Measurements from ENCODE around the gene MAGIX. TPM values are rescaled to one million over a fixed set of nuclear protein-coding genes. Genes with fewer than 3 reads are reported as not detected.

The MAGIX gene
- total and polyA plus RNA-seq, 2 of the 4 experiments (the other 2 are of a cell fraction): 0.72 to 1.1 TPM

DNA sequence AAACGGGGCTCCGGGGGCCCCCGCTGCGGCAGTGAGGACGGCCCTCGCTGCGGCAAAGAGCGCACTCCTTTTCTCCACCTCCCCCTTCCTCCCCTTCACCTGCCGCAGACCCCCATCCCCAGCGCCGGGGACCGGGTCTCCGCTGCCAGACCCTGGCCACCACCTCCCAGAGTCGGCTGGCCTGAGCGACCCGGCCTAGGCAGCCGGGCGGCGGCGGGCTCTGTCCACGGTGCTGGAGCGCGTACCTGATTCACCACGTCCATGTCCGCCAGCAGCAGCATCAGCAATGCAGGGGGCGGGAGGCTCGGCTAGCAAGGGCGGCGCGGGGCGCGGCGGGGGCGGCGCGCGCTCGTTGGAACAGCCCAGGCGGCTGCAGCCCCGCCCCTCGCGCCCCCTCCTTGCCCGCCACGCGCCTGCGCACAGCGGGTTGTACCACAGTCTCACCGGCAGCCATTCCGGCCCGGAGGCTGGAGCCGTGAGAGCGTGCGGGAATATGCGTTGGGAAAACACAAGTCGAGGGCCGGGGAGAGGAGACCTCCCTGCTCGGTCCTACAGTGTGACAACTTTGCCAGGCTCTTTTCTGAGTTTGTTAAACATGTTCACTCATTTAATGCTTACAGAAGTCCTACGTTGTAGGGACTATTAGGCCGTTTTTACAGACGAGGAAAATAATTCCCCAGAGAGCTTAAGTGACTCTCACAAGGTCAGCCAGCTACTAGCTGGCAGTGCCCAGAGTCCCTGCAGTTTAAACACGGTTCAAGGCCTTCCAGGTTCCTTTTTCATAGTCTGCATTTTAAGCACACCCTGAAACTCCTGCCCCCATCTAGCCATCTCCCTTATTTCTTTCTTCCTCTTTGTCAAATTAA, 37.6 kb downstream of the MAGIX start, which contains the start of gene SYP:
SYP (minus strand) TSS at position 288 of the 866 bp plus-strand sequence; CDS start at position 281, 7 bp downstream.
- H3K9ac ChIP-seq (ENCODE audit: low read depth, low read length): peak within 1 kb of the TSS; percentile 80
- dilution Hi-C loops (cut with HindIII; ENCODE audit: low sequenced_read_pairs, unreplicated experiment): no loop called here
- CTCF ChIA-PET: no interaction called here

More for the DNA sequence above, 37.6 kb downstream of the MAGIX start, which contains the start of gene SYP:
- 22% methylated on average over 44 of the region's 61 CpGs; no CpG with 5 or more reads in 1 of the 2 experiments for WGBS, 2 experiments (ENCODE audit: extremely low coverage in 2 of 2, insufficient read length in 1 of 2)
- Histone ChIP-seq H2BK5ac (ENCODE audit: low read depth, low read length, poor library complexity, severe bottlenecking) (peak within 1 kb of the TSS; percentile 42), H3K9me3 (ENCODE audit: control insufficient read depth, insufficient read depth, low read length) (no peaks in the 10 kb centered on the region), H3K4ac (ENCODE audit: low read depth, low read length) (peak within 1 kb of the TSS; percentile 77), H3K36me3 (ENCODE audit: control insufficient read depth, insufficient read depth, low read length) (no peaks in the 10 kb centered on the region), H4K8ac (ENCODE audit: low read depth in 2 of 2, low read length in 2 of 2) (peak within 1 kb of the TSS; percentile 81 to 98), H3K9me1 (ENCODE audit: insufficient read depth, low read length) (no peaks in the 10 kb centered on the region), H3K56ac (ENCODE audit: extremely low read depth, insufficient read depth, low read length) (peak within 1 kb of the TSS; percentile 72), H2BK15ac (ENCODE audit: low read depth, low read length) (no peak within 1 kb of the TSS), H2AFZ (replicated peaks; ENCODE audit: low read length, poor library complexity) (peak within 1 kb of the TSS; percentile 94), H3K4me2 (ENCODE audit: low read depth, low read length) (peak within 1 kb of the TSS; percentile 95), H4K20me1 (ENCODE audit: insufficient read depth, low read length) (no peaks in the 10 kb centered on the region), H2AK5ac (ENCODE audit: low read depth, low read length) (no peak within 1 kb of the TSS), H4K91ac (ENCODE audit: insufficient read depth, low read depth, low read length) (no peak within 1 kb of the TSS), H3K79me1 (ENCODE audit: low read depth in 1 of 2, low read length in 2 of 2) (no peaks in the 10 kb centered on the region), H2BK20ac (ENCODE audit: low read depth, low read length) (0 out of 2 replicates have a peak within 1 kb of the TSS, but pooled peaks have one; percentile 35), H3K18ac (ENCODE audit: low read depth, low read length) (peak within 1 kb of the TSS; percentile 79), H2BK120ac (ENCODE audit: low read depth, low read length) (no peak within 1 kb of the TSS), H3K4me1 (ENCODE audit: control insufficient read depth, insufficient read depth, low read length) (no peaks in the 10 kb centered on the region), H3K23ac (ENCODE audit: low read depth, low read length) (peak within 1 kb of the TSS; percentile 95), H2AK9ac (replicated peaks; ENCODE audit: low read depth, low read length, poor library complexity) (peak within 1 kb of the TSS; percentile 76), H3K27ac (ENCODE audit: insufficient read depth, low read length) (no peak within 1 kb of the TSS), H4K5ac (ENCODE audit: low read depth, low read length) (peak within 1 kb of the TSS; percentile 89), H3K27me3 (ENCODE audit: control insufficient read depth, insufficient read depth, low read length) (peaks cover 9% of the 10 kb centered on the region; the same call in 1 of the 2 replicates), H3K4me3 (ENCODE audit: insufficient read depth, low read depth, low read length) (peak within 1 kb of the TSS; percentile 46), H3K14ac (replicated peaks; ENCODE audit: low read depth, low read length) (peak within 1 kb of the TSS; percentile 87)
- POLR2A ChIA-PET (ENCODE audit: unreplicated experiment): no interaction called here
- intact Hi-C loops (cut with micrococcal nuclease) (no loop called here), in situ Hi-C loops (cut with MboI; ENCODE audit: low sequenced_read_pairs) (no loop called here)
- peak; percentile 82 for DNase-seq
- BruUV-seq (replicated peaks): no TSS peak
- ATAC-seq (ENCODE audit: low read depth): peak; percentile 100
- no peak for TF ChIP-seq RCOR1 (IDR thresholded peaks at IDR 0.05; ENCODE audit: insufficient replicate concordance, low read length)
- TF ChIP-seq RAD21 (IDR thresholded peaks at IDR 0.05; ENCODE audit: low read length): no peak
- TF ChIP-seq MXI1 (IDR thresholded peaks at IDR 0.05; ENCODE audit: borderline replicate concordance, low read depth, low read length): peak; percentile 80
- TF ChIP-seq MAZ (IDR thresholded peaks at IDR 0.05; ENCODE audit: borderline replicate concordance, low read depth, low read length): peak; percentile 96
